ENCODE results near the gene ANKRD2.

- TF ChIP-seq CTCF (IDR thresholded peaks at IDR 0.05) (peak; percentile 12 to 45 (median 40)), POLR2A (IDR thresholded peaks at IDR 0.05) (no peak)
Measured at GRCh38 chr10:97534746-97535367, 37.7 kb upstream of the ANKRD2 start.

Data from right lobe of liver (tissue), 4 donors.